Measurements from ENCODE around the gene KLK3. TPM values are rescaled to one million over a fixed set of nuclear protein-coding genes. Genes with fewer than 3 reads are reported as not detected.

Gene KLK3
- total and polyA plus RNA-seq, 2 of the 8 experiments (the other 6 are each of a cell fraction or from before 2014, with no cell fraction given), result 0.08 TPM; not detected in 1

GRCh38 chr19:50835785-50836542, 18.8 kb upstream of the KLK3 start (continued):
- no peak for TF ChIP-seq BRCA1 (IDR thresholded peaks at IDR 0.05; ENCODE audit: low read depth, low read length)
- TF ChIP-seq JUND (IDR thresholded peaks at IDR 0.05; ENCODE audit: low read length), result no peak
- TF ChIP-seq SUZ12 (IDR thresholded peaks at IDR 0.05; ENCODE audit: low read length), result no peak
- no peak for TF ChIP-seq SP4 (IDR thresholded peaks at IDR 0.05; ENCODE audit: low read length)
- no peak for TF ChIP-seq TAF7 (optimal IDR thresholded peaks at IDR 0.05; ENCODE audit: borderline replicate concordance, low read depth, low read length)
- no peak for TF ChIP-seq RNF2 (IDR thresholded peaks at IDR 0.05; ENCODE audit: borderline replicate concordance, low read depth, low read length, missing control alignments, poor library complexity, severe bottlenecking)
- no peak for TF ChIP-seq POLR2AphosphoS5 (IDR thresholded peaks at IDR 0.05; ENCODE audit: low read depth, low read length)
- TF ChIP-seq SP1 (IDR thresholded peaks at IDR 0.05; ENCODE audit: low read depth, low read length), result no peak
- no peak for TF ChIP-seq YY1 (IDR thresholded peaks at IDR 0.05; ENCODE audit: low read depth, low read length)
- no peak for TF ChIP-seq CEBPB (IDR thresholded peaks at IDR 0.05; ENCODE audit: low read depth, low read length)
- no peak for TF ChIP-seq TBP (IDR thresholded peaks at IDR 0.05; ENCODE audit: low read depth, low read length)
- no peak for TF ChIP-seq MAFK (IDR thresholded peaks at IDR 0.05; ENCODE audit: low read depth, low read length)
- TF ChIP-seq SRF (IDR thresholded peaks at IDR 0.05; ENCODE audit: low read depth, low read length), result no peak
- TF ChIP-seq, protein P1, sequence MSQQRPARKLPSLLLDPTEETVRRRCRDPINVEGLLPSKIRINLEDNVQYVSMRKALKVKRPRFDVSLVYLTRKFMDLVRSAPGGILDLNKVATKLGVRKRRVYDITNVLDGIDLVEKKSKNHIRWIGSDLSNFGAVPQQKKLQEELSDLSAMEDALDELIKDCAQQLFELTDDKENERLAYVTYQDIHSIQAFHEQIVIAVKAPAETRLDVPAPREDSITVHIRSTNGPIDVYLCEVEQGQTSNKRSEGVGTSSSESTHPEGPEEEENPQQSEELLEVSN (IDR thresholded peaks at IDR 0.05), result no peak; the same call in 1 of the 2 replicates
- peak in 1 of 2 experiments; percentile 71; a peak in 2 of 3 replicates for TF ChIP-seq POLR2A (IDR thresholded peaks at IDR 0.05; ENCODE audit: control extremely low read depth in 1 of 2, low read depth in 2 of 2, low read length in 2 of 2)
- no peak for TF ChIP-seq EP300 (IDR thresholded peaks at IDR 0.05; ENCODE audit: borderline replicate concordance in 1 of 2, low read depth in 2 of 2, low read length in 2 of 2)
- no peak for TF ChIP-seq FOSL1 (IDR thresholded peaks at IDR 0.05; ENCODE audit: insufficient read depth, low read depth, low read length)
- no peak for TF ChIP-seq CHD1 (IDR thresholded peaks at IDR 0.05; ENCODE audit: low read depth, low read length)
- no peak for TF ChIP-seq ATF2 (IDR thresholded peaks at IDR 0.05; ENCODE audit: low read length)
- no peak for TF ChIP-seq SIX5 (IDR thresholded peaks at IDR 0.05; ENCODE audit: low read depth, low read length)
- TF ChIP-seq TAF1 (IDR thresholded peaks at IDR 0.05; ENCODE audit: low read depth, low read length), result no peak
- no peak for TF ChIP-seq GABPA (IDR thresholded peaks at IDR 0.05; ENCODE audit: borderline replicate concordance, insufficient read depth, low read length)
- TF ChIP-seq SIN3A (conservative IDR thresholded peaks at IDR 0.05 in 1 of 2, IDR thresholded peaks at IDR 0.05 in 1 of 2; ENCODE audit: low read depth in 1 of 2, low read length in 2 of 2), result no peak

Data from H1 (cell line).